ENCODE measurements around the gene LIX1L.

Gene LIX1L

DNA sequence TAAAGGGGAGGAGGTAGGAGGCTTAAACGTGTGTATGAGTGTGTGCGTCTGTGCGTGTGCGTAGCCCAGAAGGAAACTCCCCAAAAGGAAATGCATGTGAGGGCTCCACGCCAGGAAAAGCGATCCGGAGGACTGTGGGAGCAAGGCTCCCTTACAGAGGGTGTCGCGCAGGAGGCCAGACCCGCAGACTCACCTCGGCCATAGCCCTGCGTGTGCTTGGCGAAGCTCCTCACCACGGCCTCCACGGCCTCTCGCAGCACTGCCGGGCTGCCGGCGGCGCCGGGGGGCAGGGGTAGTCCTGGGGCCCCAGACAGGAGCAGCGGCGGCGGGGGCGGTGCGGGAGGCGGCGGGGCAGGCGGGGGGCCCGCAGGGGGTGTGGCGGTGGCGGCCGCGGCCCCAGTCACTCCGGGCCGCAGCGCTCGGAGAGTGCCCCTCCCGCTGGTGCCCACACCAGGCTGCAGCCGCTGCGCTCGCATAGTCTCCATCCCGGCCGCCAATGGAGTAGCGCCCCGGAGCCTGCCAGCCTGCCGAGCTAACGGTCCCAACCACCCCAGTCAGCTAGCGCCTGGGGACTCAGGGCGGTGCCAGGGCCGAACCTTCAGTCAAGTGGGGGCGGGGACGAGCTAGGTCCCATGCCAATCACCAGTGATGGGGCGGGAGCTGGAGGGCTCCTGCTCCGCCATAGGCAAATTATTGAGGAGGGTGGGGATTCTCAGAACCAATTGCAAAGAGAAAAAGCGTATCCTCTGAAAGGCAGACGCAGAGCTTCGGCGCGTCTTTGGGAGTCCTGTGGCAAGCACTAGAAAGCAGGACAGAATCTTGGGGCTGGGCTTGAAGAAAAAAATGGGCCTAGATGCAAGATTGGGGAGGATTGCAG is at the start of gene LIX1L:
TSS of gene LIX1L (minus strand) at position 575 of the 877 bp plus-strand sequence. CDS start at position 485, 90 bp downstream.
- peak; percentile 89 to 91 for DNase-seq (ENCODE audit: low read depth in 2 of 2)

DNA sequence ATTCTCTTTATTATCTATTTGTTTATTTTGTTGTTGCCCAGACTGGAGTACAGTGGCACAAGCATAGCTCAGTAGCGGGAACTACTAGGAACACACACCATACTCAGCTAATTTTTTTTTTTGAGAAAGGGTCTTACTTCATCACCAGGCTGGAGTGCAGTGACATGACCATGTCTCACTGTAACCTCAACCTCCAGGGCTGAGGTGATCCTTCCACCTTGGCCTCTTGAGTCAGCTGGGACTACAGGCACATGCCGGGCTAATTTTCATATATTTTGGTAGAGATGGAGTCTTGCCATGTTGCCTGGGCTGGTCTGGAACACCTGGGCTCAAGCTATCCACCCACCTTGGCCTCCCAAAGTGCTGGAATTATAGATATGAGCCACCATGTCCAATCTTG is 43.9 kb upstream of the LIX1L start:
- no peak for DNase-seq (ENCODE audit: low read depth in 2 of 2)

DNA sequence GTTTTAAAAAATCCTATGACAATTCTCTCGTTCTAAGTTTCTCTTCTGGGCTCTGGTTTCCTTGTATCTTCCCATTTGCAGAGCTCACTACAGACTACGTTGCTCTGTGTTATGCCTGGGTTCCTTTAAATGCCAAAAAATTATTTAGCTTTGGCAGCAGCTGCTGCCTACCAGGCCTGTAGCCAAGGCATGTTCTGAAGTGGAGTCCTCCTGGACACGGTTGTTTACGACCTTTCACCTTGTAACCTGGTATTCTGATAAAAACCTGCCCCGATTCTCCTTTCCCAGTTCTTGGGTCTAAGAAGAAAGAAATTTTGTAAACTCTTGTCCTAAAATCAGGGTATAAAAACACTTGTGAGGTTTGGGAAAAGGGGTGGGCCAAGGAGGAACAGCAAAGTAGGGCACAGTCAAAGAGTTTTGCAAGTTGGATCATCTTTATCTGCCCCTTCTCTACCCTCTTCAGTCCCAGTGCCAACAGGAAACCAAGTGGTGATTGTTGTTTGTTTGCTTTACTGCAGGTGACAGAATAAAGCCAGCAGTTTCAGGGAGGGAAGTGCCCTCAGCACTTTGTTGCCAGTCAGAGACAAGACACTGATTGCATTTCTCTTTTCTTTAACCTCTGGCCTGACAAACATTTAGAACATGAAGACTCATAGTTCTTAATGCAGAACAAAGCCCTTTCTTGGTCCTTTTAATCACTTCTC is 41.7 kb upstream of the LIX1L start:
- no peak for DNase-seq (ENCODE audit: low read depth in 2 of 2)

DNA sequence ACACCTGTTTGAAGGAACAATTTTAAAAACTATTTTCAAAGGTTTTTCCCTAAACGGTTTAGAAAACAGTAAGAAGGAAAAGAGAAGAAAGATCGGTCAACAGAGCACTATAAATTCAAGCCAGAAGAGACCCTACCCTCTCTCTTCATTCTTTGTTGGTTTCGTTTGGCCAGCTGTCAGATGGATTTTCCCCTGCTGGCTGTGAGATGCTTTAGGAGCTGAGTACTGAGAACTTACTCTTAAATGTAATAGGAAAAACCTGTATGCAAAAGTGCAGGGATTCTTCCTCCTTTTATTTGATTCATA is 39.9 kb upstream of the LIX1L start:
- no peak for DNase-seq (ENCODE audit: low read depth in 2 of 2)

DNA sequence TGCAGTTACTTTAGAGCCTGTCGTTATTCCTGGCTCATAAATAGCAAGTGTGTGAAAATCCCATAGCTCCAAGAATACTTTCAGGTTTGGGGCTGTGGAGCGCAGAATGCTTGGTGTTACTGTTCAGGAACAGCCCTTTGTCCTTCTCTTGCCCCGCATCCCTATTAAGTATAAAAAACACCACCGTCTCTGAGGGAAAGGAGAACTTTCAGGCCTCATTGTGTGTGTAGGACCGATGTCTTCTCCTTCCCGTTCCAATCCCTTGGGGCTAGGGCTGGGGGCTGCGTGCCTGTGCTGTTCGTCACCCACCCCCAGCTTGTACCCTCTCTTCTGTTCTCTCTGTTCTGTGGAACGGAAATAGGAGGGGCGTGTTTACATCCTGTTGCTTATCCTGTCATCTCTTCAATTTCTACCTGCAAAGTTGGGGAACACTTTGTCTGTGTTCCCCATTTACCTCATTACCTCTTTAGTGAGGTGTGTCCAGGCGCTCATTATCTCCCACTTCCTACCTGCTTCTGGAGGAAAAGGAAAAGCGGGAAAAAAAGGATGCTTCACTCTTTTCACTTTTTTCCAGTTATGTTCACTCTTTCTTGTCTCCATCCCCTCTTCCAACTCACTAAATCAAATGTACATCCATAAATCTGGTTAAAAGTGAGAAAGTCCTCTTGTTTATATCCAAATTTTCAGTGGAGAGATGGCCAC is 39.4 kb upstream of the LIX1L start:
- no peak for DNase-seq (ENCODE audit: low read depth in 2 of 2)

DNA sequence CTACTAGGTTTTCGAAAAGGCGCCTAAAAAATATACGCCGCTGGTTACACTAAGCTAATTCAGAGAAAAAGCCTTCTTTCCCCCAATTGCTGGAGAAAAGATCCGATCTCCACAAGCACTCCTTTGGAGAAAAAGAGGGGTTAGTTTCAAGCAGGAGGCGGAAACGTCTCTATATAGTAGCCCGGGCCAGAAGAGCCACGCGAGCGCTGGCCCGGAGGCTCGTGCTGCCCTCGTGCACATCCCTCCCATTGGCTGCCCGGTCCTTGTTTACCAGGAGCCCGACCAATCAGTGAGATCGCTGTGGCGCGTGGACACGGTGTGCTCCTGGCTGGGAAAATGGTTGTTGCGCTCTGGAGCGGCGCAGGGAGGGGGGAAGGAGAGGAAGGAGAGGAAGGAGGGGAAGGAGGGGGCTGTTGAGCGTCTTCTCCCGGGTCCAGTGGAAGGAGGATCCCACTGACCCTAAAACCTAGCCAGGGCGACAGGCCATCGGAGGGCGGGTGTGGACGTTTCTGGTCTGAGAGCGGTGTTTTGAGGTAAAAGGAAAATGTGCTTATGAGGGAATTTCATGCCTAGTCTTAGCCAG is 38.7 kb upstream of the LIX1L start, which contains the start of gene TXNIP:
TSS of gene TXNIP (minus strand) at position 147 of the 583 bp plus-strand sequence. CDS start 313 bp downstream, outside the sequence.
- DNase-seq (ENCODE audit: low read depth in 2 of 2), result peak; percentile 85 to 89

DNA sequence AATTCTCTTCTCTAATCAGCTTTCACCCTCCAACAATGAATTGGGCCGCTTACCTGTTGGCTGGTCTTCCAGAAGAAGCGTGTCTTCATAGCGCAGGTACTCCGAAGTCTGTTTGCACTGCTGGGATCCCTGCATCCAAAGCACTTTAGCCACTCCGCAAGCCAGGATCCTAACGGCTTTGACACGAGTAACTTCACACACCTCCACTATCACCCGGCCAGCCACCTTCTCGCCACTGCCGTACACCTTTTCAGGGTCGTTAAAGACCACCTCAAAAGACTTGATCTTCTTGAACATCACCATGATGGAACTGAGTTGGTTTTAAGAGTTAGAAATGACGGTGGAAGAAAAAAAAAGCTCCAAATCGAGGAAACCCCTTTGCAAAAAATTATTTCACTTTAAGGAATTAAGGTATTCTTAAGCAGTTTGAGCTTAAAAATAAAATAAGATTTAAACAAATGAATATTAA is 38.2 kb upstream of the LIX1L start:
- DNase-seq (ENCODE audit: low read depth in 2 of 2), result no peak

DNA sequence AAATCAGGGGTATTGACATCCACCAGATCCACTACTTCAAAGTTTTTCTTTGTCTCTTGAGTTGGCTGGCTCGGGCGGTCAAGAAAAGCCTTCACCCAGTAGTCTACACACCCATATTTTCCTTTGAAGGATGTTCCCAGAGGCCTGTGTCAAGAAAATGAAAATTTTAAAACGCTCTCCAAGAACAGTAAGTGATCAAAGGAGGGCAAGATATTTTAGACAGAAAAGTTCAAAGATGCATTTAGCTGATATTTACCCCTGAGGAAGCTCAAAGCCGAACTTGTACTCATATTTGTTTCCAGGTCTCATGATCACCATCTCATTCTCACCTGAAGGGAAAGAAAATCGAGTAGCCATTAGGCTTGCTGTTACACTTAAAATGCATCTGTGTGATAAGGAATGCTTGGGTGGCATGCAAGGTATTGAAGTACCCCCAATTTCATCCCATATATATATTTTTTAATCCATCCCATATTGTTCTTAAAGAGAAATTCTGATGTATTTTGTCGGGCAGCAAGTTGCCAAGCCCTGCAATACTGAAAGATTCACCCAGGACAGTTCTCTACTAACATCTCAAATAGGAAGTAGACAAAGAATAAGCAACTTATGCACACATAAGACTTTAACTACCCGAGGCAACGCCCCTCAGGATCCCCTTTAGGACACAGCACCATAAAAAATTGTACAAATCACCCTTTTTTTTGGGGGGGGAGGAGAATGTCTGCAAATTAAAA is 37.5 kb upstream of the LIX1L start:
- DNase-seq (ENCODE audit: low read depth in 2 of 2), result no peak

DNA sequence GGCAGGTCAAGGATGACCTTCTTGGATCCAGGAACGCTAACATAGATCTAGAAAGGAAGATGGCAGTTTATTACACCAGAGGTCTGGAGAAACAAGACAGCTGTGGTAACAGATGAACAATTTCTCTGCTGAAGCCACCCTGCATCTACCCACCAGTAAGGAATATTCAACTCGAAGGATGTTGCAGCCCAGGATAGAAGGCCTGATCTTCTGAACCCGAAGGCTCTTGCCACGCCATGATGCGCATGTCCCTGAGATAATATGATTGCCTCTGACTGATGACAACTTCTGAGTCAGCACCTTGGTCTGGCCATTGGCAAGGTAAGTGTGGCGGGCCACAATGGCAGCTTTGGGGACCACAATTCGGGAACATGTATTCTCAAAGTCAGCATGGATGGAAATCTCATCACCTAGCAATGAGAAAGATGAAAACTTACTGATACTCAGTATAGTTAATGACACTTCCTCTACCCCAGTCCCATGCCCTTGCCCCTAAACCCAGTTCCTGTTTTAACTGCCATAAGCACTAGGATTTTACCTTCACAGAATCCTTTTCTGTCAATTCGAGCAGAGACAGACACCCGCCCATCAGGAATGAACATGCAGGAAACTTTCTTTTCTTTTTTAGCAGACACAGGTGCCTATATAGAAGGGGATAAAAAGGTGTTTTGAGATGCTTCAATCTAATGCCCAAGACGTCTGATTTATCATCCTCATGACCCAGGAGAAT is 36.7 kb upstream of the LIX1L start:
- no peak for DNase-seq (ENCODE audit: low read depth in 2 of 2)

DNA sequence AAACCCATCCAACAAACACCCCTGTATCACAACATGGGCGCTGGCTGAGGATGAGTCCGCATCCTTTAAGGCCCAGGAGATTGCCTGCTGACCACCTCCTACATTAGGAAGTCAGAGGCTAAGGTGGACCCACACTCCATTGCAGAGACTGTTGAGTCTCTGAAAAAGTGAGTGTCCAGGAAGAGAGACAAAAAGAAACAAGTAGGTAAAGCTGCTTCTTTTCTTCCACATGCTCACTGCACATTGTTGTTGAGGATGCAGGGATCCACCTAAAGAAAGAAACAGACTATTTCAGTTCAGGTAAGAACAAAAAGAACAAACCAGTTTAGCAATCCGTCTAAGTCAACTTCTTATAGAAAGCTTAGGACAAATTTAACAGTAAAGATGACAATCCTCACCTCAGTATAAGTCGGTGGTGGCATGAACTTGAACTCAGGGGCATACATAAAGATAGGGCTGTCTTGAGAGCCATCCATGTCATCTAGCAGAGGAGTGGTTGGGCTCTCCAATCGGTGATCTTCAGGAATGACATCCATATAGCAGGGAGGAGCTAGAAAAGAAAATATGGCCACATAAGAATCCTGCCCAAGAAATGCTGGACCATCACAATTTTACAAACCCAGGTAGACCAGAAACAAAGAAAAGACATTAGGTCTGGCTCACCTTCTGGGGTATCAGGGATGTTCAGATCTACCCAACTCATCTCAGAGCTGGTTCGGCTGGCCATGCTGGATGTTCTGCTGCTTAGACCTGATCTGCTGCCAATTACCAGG is 36.0 kb upstream of the LIX1L start:
- no peak for DNase-seq (ENCODE audit: low read depth in 2 of 2)

DNA sequence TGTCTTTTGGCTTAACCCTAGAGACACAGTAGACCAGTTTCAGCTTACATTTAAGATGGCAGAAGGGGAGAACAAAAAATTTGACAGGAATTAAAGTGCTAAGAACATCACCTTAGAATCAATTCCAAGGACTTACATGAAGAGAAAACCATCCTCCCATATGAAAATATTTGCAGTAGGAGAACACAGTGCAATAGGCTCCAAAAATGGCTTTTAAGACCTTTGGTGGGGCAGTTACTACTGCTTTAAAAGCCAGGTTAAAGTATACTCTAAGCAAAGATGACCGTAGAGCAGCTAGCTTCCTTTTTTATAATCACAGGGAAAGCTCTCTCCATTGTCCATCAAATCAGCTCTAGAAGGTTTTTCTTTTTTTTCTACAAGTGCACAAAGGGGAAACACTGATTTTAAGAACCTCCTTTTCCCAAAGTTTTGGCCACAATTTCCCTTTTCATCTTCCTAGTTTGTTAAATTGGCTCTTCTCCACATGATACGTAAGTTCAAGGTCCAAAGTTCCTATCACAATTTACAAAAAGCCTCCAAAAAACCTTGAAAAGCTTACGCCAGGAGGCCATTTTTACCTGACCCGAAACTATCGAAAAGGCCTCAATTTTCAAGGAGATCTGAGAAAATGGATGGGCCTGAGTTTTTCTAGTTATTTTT is 35.3 kb upstream of the LIX1L start:
- no peak for DNase-seq (ENCODE audit: low read depth in 2 of 2)

DNA sequence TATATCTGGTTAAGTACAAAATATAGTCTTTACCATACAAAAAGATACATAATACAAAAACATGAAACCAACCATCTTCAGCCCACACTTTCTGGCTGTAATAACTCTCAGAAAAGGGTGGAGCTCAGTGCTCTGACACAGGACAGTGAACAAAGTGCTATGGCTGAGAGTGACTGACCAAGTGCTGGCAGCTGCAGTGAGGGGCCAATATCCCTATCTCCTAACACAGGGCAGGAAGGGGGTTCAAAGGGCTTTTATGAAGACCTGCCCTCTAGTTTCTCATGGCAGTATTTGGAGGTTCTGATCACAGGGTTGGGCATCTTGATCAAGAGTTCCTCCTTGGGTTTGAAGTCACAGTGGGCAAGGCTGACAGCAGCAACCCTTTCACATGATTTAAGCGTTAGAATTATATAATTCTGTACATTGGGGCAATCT is 34.7 kb upstream of the LIX1L start:
- no peak for DNase-seq (ENCODE audit: low read depth in 2 of 2)

DNA sequence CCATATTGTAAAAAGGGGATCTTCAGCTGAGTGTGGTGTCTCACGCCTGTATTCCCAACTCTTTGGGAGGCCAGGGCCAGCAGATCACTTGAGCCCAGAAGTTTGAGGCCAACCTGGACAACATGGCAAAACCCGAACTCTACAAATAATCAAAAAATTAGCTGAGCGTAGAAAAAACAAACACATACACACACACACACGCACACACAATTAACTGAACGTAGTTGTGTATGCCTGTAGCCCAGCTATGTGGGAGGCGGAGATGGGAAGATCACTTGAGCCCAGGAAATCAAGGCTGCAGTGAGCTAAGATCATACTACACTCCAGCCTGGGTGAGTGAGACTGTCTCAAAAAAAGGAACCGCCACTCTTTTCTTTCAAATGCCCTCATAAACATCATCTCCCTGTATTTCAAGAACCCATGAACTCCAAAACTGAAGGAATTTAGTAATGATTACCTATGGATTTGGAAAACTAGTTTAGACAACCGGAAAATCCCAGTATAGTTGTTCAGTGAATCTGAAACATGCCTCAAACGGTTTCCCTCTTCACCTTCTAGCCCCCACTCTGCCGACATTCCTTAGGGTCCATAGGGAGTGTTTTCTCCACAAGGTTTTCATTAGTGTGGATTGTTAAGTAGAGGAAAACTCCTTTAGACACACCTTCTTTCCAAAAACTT is 34.1 kb upstream of the LIX1L start:
- DNase-seq (ENCODE audit: low read depth in 2 of 2), result no peak

DNA sequence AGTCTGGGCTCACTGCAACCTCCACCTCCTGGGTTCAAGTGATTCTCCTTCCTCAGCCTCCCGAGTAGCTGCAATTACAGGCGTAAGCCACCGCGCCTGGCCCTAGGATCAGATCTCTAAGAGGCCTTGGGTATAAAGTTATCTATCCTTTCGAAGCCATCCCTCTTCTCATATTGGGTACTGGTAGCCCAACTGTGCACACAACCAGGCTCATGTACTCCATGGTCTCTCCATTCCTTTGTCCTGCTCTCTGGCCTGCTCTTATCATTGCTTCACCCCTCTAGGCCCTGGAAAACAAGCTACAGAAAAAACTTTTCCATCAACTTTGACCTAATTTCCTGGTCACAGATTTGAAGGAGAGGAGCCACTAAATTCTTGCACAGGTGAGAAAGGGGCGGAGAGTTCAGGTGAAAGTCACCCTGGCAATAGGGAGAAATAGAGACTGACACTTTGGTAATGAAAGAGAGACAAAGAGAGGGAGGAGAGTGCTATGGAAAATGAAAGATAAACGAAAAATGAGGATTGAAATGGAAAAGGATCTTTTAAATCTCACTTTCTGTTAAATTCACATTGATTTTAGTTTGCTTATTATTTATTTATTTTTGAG is 32.5 kb upstream of the LIX1L start:
- no peak for DNase-seq (ENCODE audit: low read depth in 2 of 2)

DNA sequence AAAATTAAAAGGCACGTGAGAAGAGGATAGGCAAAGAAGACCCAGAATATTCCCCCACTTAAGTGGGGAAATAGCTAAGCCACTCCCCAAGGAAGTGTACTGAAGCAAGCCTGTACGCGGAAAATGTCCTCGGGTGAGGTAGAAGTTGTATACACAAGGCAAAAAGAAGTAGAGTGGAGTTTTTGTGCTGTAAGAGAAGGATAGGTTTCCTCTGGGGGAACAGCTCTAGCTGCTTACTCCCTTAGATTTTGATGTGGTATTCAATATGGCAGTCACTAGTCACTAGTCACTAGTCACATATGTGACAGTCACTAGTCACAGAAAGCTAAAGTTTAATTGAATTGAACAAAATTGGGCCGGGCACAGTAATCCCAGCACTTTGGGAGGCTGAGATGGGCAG is 31.0 kb upstream of the LIX1L start:
- no peak for DNase-seq (ENCODE audit: low read depth in 2 of 2)

DNA sequence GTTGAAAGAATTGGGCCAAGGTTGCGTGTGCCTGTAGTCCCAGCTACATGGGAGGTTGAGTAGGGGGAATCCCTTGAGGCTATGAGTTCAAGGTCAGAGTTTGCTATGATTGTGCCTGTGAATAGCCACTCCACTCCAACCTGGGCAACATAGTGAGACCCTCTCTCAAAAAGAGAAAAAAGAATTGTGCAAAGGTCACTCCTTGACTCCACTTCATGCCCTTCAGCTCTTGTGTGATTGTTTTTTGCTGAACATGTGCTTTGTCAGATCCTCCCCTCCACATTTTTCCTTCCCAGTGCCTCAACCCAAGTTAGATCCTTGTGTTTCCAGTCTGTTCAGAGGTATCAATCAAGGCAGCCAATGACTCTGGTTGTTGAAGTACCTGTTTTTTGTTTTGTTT is 30.1 kb upstream of the LIX1L start:
- no peak for DNase-seq (ENCODE audit: low read depth in 2 of 2)

DNA sequence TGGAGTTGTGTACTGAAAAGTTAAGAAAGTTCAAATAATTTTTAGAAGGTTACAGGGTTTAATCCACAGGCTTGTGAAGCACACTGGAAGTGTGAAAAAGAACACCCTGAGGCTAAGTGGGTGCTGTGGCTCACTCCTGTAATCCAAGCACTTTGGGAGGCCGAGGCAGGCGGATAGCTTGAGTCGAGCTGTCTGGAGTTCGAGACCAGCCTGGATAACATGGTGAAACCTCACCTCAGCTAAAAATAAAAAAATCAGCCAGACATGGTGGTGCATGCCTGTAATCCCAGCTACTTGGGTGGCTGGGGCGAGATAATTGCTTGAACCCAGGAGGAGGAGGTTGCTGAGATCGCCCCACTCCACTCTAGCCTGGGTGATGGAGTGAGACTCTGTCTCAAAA is 28.7 kb upstream of the LIX1L start:
- no peak for DNase-seq (ENCODE audit: low read depth in 2 of 2)

Data from stimulated activated CD8-positive, alpha-beta memory T cell treated with anti-CD3 and anti-CD28 coated beads, Interleukin-7, amount 100 ng/mL, for 4 hours (primary cell).